M059J (cell line): Measurements from ENCODE around the gene WRAP73. TPM values are rescaled to one million over a fixed set of nuclear protein-coding genes. Genes with fewer than 3 reads are reported as not detected.
A peak's percentile ranks its signal among the peaks of the same experiment; 100 is the strongest.

Source experiments
- DNase-seq: peaks from one replicate; pipeline ENCODE4 v3.0.0-alpha.2; 2012; ENCODE audit warnings: low read depth
- total RNA-seq: library from RNA; depleted of rRNA; stranded (reverse); fragments of >200 nt; shearing (Covaris generic); gene quantifications from 2 replicates; pipeline ENCODE4 v1.2.3, GENCODE V29; 2014; rRNA removed

Gene WRAP73
- 17.3 and 18.8 TPM in 2 replicates for total RNA-seq

GRCh38 chr1:3649342-3650247, at the start of gene WRAP73:
Gene WRAP73 (minus strand): TSS chr1:3650103. CDS start chr1:3649999, 104 bp downstream.
- peak; percentile 90 for DNase-seq

GRCh38 chr1:3699596-3699995, 49.7 kb upstream of the WRAP73 start:
- DNase-seq: no peak

- no peak for DNase-seq
Observed at GRCh38 chr1:3698660-3699408, 48.9 kb upstream of the WRAP73 start.

GRCh38 chr1:3697810-3698209, 47.9 kb upstream of the WRAP73 start:
- no peak for DNase-seq

GRCh38 chr1:3697104-3697503, 47.2 kb upstream of the WRAP73 start:
- DNase-seq: no peak

- DNase-seq: no peak
Observed at GRCh38 chr1:3696689-3697088, 46.8 kb upstream of the WRAP73 start.

GRCh38 chr1:3695326-3696217, 45.7 kb upstream of the WRAP73 start:
- peak; percentile 46 for DNase-seq

- DNase-seq: no peak
Observed at GRCh38 chr1:3693321-3693720, 43.4 kb upstream of the WRAP73 start.

- no peak for DNase-seq
Observed at GRCh38 chr1:3692598-3692997, 42.7 kb upstream of the WRAP73 start.

- DNase-seq: no peak
Observed at GRCh38 chr1:3691421-3692204, 41.7 kb upstream of the WRAP73 start.

GRCh38 chr1:3690282-3691065, 40.6 kb upstream of the WRAP73 start:
- no peak for DNase-seq

- DNase-seq: no peak
Observed at GRCh38 chr1:3689138-3689750, 39.3 kb upstream of the WRAP73 start.

GRCh38 chr1:3688356-3689137, 38.6 kb upstream of the WRAP73 start:
- DNase-seq: no peak

- no peak for DNase-seq
Observed at GRCh38 chr1:3687504-3687903, 37.6 kb upstream of the WRAP73 start.

GRCh38 chr1:3685906-3686305, 36.0 kb upstream of the WRAP73 start:
- no peak for DNase-seq

GRCh38 chr1:3685222-3685621, 35.3 kb upstream of the WRAP73 start:
- no peak for DNase-seq

GRCh38 chr1:3683992-3684391, 34.1 kb upstream of the WRAP73 start:
- DNase-seq: no peak

GRCh38 chr1:3683197-3683596, 33.3 kb upstream of the WRAP73 start:
- DNase-seq: no peak
